Measurements from ENCODE around the gene MTFR2.

GRCh38 chr6:136249811-136250685, at the start of gene MTFR2:
- TF ChIP-seq CTCF (IDR thresholded peaks at IDR 0.05) (no peak), YY1 (IDR thresholded peaks at IDR 0.05; ENCODE audit: low read depth) (no peak), REST (IDR thresholded peaks at IDR 0.05; ENCODE audit: low read depth, low read length) (no peak), PBX3 (IDR thresholded peaks at IDR 0.05) (peak; percentile 89), POLR2AphosphoS5 (IDR thresholded peaks at IDR 0.05; ENCODE audit: low read depth, low read length) (peak; percentile 70), EP300 (IDR thresholded peaks at IDR 0.05; ENCODE audit: borderline replicate concordance in 1 of 2, low read depth in 1 of 2, low read length in 1 of 2) (no peak), RXRA (IDR thresholded peaks at IDR 0.05; ENCODE audit: borderline replicate concordance, low read depth) (no peak), RFX5 (IDR thresholded peaks at IDR 0.05; ENCODE audit: low read length) (peak; percentile 68), SIN3A (IDR thresholded peaks at IDR 0.05; ENCODE audit: borderline replicate concordance, low read depth, low read length) (peak; percentile 100), MXI1 (IDR thresholded peaks at IDR 0.05; ENCODE audit: low read depth, low read length) (peak; percentile 100), TAF1 (IDR thresholded peaks at IDR 0.05; ENCODE audit: borderline replicate concordance, low read depth, low read length) (peak; percentile 50), EZH2phosphoT487 (IDR thresholded peaks at IDR 0.05; ENCODE audit: borderline replicate concordance, low read depth) (no peak)
